NCI-H2171 (cell line): Measurements from ENCODE around the gene MYO3A.
"Not testable (repeated sequence)": the region's sequence is repeated elsewhere in the genome, so short reads cannot be mapped to it uniquely, and the experiment has no call there.

Experiments used
- DNase-seq: peaks from one replicate; lab custom pipeline; 2025; lab: John Stamatoyannopoulos, UW

Gene MYO3A

GRCh38 chr10:26081459-26081858 lies 147.4 kb downstream of the MYO3A start:
- no peak for DNase-seq

DNA sequence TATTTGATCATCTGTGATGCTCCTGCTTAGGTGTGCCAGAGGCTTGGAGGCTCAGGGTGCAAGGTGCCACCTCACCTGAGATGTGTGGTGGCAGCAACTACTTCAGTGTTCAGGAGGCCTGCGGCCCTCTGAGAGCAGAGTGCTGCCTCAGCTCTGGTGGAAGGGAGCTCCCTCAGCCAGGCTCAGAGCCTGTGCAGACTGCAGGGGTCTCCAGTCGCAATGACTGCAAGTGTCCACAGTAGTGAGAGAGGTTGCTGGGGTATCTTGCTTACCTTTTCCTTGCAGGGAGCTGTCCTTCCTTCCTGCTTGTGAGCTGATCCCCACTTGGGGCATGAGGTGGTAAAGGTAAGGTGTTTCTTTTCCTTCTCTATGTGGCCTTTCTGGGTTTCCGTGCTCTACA lies 151.5 kb downstream of the MYO3A start:
- DNase-seq, result no peak

DNA sequence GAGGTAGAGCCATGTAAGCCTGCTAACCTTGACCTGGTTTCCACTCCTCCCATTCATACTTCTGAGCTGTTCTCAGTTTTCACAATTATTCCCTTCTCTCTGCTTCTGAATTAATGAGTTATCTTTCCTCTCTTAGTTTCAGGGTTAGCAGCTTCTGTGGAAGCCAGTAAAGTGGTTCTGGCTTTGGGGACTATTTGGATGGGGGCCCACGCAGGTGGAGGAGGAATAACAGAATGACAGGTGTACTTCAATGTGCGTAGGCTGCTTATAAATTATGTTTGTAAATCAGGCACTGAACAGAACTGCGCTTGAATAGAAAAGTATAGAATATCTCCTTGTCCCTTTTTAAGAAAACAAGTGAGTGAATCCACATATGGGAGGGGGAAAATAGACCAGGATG lies 153.6 kb downstream of the MYO3A start:
- DNase-seq, result no peak

DNA sequence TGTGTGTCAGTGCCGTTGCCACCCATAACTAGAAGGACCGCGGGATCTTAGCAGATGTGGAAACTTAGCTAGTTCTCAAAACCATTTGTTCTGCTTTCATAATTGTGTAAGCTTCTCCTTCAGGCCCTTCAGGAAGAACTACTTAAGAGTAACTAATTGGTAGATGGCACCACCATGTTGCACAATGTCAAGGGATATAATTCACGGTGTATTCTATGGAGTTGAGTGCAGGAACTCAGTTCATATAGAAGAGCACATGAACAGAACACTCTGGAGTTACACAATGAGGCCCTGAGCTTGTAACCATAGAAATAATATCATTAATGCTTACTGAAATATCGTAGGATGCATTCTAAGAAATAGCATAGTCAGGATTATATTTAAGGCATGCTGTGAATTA lies 156.0 kb downstream of the MYO3A start:
- no peak for DNase-seq

DNA sequence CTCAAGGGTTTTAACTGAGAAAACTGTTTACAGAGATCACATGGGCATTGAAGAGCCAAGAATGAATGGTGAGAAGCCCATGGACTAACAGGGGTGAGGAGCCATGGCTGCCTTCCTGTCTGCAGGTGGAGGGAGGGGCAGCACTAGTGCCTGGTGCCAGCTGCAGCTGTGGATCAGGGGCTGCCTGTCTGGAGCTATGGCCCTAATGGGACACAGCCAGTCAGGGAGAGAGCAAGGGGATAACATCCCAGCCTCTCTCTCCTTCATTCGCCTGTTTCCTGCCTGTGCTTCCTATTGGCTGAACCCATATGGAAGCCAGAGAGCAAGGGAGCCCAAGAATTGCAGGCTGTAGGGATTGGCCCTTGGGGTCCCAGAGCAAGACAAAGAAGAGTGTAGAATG lies 156.7 kb downstream of the MYO3A start:
- no peak for DNase-seq

- no peak for DNase-seq
Observed at GRCh38 chr10:26093229-26093628, 159.2 kb downstream of the MYO3A start.

- DNase-seq, result no peak
Observed at GRCh38 chr10:26095781-26096180, 161.8 kb downstream of the MYO3A start.

- not testable (repeated sequence) for DNase-seq
Observed at GRCh38 chr10:26097549-26097948, 163.5 kb downstream of the MYO3A start.

DNA sequence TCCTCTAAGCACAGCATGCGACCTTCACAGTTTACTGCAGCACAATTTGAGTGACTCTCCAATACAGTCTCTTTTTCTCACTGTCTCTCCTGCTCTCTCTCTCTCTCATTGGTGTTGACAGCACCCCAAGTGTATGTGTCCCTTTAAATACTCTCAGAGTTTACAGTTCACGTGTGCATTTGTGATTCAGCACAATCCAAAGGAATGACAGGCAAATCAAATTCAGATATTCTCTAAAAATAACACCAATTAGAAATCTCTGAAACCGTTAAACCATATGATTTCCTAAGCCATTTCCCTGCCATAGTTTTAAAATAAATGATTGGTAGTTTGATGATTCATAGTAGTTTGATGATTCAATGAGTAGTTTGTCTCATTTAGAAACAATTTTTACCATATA lies 178.5 kb downstream of the MYO3A start:
- no peak for DNase-seq

DNA sequence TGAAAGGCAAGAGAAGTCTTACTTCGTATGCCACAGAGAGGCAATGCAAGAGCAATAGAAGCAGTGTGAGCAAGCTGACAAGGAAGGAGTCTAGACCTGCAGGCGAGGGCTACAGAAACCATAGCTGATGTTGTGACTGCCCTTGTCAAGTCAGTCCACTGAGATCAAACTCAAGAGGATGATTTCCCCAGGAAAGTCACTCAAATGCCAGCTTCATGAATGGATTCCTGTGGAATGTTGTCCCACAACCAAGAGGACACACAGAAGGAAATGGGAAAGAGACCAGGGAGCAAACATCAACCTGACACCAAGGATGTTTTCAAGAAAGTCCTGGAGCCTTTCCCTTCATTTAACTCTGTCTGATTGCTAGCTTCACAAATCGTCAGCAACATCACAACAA lies 204.6 kb downstream of the MYO3A start:
- no peak for DNase-seq

DNA sequence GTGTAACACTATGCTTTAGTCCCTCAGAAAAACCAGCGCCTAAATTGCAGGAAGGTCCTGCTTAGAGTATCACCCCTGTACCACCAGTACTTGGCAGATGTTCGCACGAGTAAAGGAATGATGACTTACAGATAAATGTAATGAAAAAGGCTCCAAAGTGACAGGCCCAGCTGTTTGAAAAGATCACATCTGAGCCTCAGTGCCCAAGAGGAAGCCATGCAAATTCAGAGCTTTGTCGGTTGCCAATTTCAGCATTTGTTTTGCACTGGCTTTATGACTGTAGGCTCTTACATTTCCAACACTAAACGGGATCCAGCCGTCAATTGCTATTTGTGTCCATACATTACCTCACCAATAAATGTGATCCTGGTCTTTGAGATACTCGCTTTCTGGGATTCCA lies 222.0 kb downstream of the MYO3A start:
- DNase-seq, result no peak

- no peak for DNase-seq
Observed at GRCh38 chr10:26157734-26158133, 223.7 kb downstream of the MYO3A start.

- no peak for DNase-seq
Observed at GRCh38 chr10:26169466-26169865, 235.4 kb downstream of the MYO3A start.

DNA sequence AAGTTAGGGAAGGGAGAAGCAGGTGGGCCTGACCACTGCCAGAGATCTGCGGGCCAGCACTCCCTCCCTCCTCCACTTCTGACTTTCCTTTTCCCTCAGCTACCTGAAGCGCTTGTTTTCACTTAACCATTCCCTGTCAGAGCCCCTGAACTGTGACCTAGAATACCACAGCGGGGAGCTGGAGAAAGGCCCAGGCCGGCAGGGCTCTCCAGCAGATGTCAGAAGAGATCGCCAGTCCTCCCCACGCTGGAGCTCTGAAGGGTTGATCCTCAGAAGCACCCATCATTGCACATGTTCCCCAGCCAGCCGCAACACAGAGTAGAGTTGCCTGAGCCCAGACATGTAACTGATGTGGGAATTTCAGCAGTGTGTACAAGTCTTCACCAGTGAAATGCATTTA lies 238.1 kb downstream of the MYO3A start:
- DNase-seq, result no peak

DNA sequence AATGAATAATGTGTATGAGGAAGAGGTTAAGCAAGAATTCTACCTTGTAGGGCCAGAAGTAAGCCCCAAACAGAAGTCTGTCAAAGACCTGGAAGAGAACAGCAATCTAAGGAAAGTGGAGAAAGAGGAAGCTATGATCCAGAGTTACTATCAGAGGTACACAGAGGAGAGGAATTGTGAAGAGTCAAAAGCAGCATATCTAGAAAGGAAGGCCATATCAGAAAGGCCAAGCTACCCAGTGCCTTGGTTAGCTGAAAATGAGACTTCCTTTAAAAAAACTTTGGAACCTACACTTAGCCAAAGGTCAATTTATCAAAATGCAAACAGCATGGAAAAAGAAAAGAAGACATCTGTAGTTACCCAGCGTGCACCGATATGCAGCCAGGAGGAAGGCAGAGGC lies 239.8 kb downstream of the MYO3A start:
- no peak for DNase-seq

DNA sequence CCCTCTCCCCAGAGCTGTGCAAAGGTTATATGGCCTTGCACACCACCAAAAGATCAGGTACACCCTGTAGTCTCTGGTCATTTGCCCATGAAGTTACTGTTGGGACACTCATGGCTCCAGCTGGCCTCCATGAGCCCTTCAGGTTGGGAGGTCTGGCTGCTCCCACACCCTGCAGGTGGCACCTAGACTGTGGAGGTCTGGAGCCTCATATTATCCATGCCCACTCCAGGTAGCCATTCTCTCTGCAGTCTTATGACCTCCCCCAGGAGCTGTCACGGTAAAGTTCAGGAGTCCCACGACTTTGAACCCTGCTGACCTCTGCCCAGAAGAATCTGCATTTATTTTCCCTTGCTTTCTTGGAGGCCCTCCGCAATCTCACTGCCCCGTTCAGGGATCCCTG lies 243.3 kb downstream of the MYO3A start:
- DNase-seq, result no peak

DNA sequence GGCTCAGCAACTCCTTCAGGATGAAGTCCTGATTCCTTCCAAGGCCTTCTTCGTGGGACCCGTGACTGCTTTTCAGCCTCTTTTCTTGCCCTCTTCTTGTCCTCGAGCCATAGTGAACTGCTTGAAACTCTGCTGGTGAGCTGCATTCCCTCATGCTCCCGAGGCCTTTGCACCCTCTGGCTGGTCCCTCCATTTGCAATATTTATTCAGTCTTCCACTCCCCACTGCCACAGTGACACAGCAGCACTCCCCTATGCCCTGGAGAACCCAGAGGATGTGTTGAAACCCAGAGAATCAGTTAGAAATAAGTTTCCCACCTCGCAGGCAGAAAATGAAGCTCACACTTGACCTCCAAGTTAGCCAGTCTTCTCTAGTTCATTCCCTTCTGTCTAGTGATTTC lies 260.2 kb downstream of the MYO3A start:
- no peak for DNase-seq

- no peak for DNase-seq
Observed at GRCh38 chr10:26197248-26197647, 263.2 kb downstream of the MYO3A start.

DNA sequence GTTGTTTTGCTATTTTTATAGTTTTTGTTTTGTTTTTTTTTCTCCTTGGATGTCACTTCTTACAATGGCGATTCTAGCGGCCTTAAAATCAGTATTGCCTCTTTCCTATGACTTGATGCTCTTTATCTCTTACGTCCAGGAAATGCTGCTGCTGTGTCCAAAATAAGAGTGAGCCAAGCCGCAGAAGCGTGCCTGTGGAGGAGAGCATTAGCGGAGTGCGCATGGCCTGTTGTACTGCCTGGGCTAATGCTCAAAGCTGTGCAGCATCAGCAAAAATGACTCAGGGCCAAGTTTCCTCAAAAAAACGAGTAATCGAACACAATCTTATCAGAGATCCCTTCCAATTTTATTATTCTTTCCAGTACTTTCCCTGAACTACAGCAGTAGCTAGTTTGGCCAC lies 264.1 kb downstream of the MYO3A start:
- DNase-seq, result no peak

- no peak for DNase-seq
Observed at GRCh38 chr10:26199841-26200240, 265.8 kb downstream of the MYO3A start.

DNA sequence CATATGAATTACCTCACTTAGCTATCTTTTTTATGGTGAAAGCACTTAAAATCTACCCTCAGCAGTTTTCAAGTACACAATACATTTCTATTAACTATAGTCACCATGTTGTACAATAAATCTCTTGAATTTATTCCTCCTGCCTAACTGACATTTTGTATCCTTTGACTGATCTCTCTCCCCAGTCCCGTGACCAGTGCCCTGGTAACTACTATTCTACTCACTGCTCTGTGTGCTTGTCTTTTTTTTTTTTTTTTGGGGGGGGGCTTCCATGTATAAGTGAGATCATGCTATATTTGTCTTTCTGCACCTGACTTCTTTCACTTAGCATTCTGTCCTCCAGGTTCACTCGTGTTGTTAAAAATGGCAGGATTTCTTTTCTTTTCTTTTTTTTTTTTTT lies 271.2 kb downstream of the MYO3A start:
- no peak for DNase-seq

- no peak for DNase-seq
Observed at GRCh38 chr10:26211781-26212444, 277.9 kb downstream of the MYO3A start.

- no peak for DNase-seq
Observed at GRCh38 chr10:26212511-26212910, 278.5 kb downstream of the MYO3A start.

DNA sequence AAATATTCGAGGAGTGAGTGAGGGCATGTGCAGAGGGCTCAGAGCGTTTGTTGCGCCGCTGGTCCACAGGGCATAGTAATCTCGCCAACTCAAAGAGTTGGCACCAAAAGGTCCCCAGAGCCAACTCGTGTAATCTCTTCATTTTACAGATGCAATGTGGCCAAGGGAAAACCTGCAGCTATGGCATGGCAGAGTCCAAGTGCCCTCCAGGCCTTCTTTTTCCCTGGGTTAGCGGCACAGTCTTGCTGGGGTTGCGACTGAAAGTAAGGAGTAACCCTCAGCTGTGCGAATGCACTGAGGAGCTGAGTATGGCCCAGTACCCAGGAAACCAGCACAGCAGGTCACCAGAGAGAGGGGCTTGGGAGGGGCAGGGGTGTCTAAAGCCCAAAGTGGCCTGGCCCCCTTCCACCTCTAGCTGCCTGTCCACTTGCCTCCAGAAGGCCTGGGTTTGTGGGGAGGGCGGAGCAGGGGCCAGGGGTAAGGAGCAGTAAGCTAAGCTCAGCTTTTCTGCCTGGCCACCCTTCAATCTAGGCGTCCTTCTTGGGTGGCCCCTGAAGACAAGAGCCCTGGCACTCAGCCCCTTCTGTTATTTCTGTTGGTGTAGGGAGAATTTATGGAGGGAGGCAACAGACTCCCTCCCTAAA lies 279.2 kb downstream of the MYO3A start:
- no peak for DNase-seq
